ENCODE data around the gene FAU.

FAU gene

GRCh38 chr11:65107078-65107477 lies 14.9 kb downstream of the FAU start:
- DNase-seq (ENCODE audit: low read depth), result no peak

GRCh38 chr11:65104628-65105027 lies 17.3 kb downstream of the FAU start:
- DNase-seq (ENCODE audit: low read depth), result no peak

- no peak for DNase-seq (ENCODE audit: low read depth)
Observed at GRCh38 chr11:65103476-65103875, 18.5 kb downstream of the FAU start.

- DNase-seq (ENCODE audit: low read depth), result no peak
Observed at GRCh38 chr11:65102142-65103095, 19.5 kb downstream of the FAU start.

- no peak for DNase-seq (ENCODE audit: low read depth)
Observed at GRCh38 chr11:65100674-65101350, 21.1 kb downstream of the FAU start.

GRCh38 chr11:65096926-65097325 lies 25.0 kb downstream of the FAU start:
- no peak for DNase-seq (ENCODE audit: low read depth)

- DNase-seq (ENCODE audit: low read depth), result no peak
Observed at GRCh38 chr11:65095974-65096806, 25.7 kb downstream of the FAU start, which contains the start of gene VPS51. Gene VPS51 (plus strand): TSS chr11:65096214. CDS start chr11:65096251, 37 bp downstream.

- DNase-seq (ENCODE audit: low read depth), result no peak
Observed at GRCh38 chr11:65095427-65095826, 26.5 kb downstream of the FAU start.

GRCh38 chr11:65090628-65091027 lies 31.3 kb downstream of the FAU start:
- DNase-seq (ENCODE audit: low read depth), result no peak

GRCh38 chr11:65089621-65090020 lies 32.3 kb downstream of the FAU start:
- no peak for DNase-seq (ENCODE audit: low read depth)

- no peak for DNase-seq (ENCODE audit: low read depth)
Observed at GRCh38 chr11:65087827-65088226, 34.1 kb downstream of the FAU start.

GRCh38 chr11:65087216-65087615 lies 34.7 kb downstream of the FAU start:
- DNase-seq (ENCODE audit: low read depth), result no peak

- no peak for DNase-seq (ENCODE audit: low read depth)
Observed at GRCh38 chr11:65086809-65087208, 35.1 kb downstream of the FAU start.

- DNase-seq (ENCODE audit: low read depth), result no peak
Observed at GRCh38 chr11:65085446-65085845, 36.5 kb downstream of the FAU start.

GRCh38 chr11:65084598-65085375 lies 37.1 kb downstream of the FAU start:
- DNase-seq (ENCODE audit: low read depth), result no peak

GRCh38 chr11:65083834-65084597 lies 37.9 kb downstream of the FAU start, which contains the start of the genes CDCA5 and ZFPL1:
Gene CDCA5 (minus strand): TSS chr11:65084040. CDS start chr11:65083978, 62 bp downstream.
Gene ZFPL1 (plus strand): TSS chr11:65084222. CDS start chr11:65084699, 477 bp downstream.
- peak; percentile 78 for DNase-seq (ENCODE audit: low read depth)

- DNase-seq (ENCODE audit: low read depth), result no peak
Observed at GRCh38 chr11:65083134-65083833, 38.6 kb downstream of the FAU start.

- no peak for DNase-seq (ENCODE audit: low read depth)
Observed at GRCh38 chr11:65078786-65079342, 43.1 kb downstream of the FAU start.

GRCh38 chr11:65078151-65078550 lies 43.8 kb downstream of the FAU start:
- DNase-seq (ENCODE audit: low read depth), result no peak
